WTC11 (cell line): ENCODE results near the gene PSMB10. TPM values are rescaled to one million over a fixed set of nuclear protein-coding genes. Genes with fewer than 3 reads are reported as not detected.

Experiments
- ATAC-seq: fragments of 200-7000 bp; cut with Tn5 transposase; 2 replicates; pipeline ENCODE4 v1.10.0; 2021; ENCODE audit warnings: mild to moderate bottlenecking, moderate library complexity
- CTCF ChIA-PET: fragments of 300-600 bp; sonication (Branson Sonifier 250); formaldehyde crosslinking; loops from one replicate; lab custom pipeline; 2021; ENCODE audit warnings: antibody characterized with exemption; lab: Charles Lee
- POLR2A ChIA-PET: fragments of 350-600 bp; sonication (Branson Sonifier 250); formaldehyde crosslinking; loops from one replicate; lab custom pipeline; 2021; ENCODE audit warnings: antibody characterized with exemption; lab: Charles Lee
- DNase-seq: peaks from one replicate; pipeline ENCODE4 v3.0.0; 2021; ENCODE audit warnings: low spot score
- H3K27ac Mint-ChIP-seq: 2 replicates; pipeline ENCODE4 v1.8.0; 2021; ENCODE audit warnings: mixed read lengths
- H3K27me3 Mint-ChIP-seq: 2 replicates; pipeline ENCODE4 v1.8.0; 2021; ENCODE audit warnings: low read depth, mild to moderate bottlenecking, moderate library complexity, mixed read lengths
- H3K36me3 Mint-ChIP-seq: 2 replicates; pipeline ENCODE4 v1.8.0; 2021; ENCODE audit warnings: mixed read lengths
- H3K4me1 Mint-ChIP-seq: 2 replicates; pipeline ENCODE4 v1.8.0; 2022; ENCODE audit warnings: mixed read lengths
- H3K4me3 Mint-ChIP-seq: 2 replicates; pipeline ENCODE4 v1.8.0; 2021; ENCODE audit warnings: mild to moderate bottlenecking, moderate library complexity, mixed read lengths
- H3K9me3 Mint-ChIP-seq: 2 replicates; pipeline ENCODE4 v1.8.0; 2021; ENCODE audit warnings: mixed read lengths
- ATF3 ChIP-seq: sonication (generic); formaldehyde crosslinking; conservative IDR thresholded peaks from 2 replicates; pipeline ENCODE4 v1.8.1; 2022; ENCODE audit warnings: mild to moderate bottlenecking, missing genetic modification reagents
- E2F1 ChIP-seq: sonication (generic); formaldehyde crosslinking; IDR thresholded peaks from 2 replicates; pipeline ENCODE4 v1.8.0; 2022; ENCODE audit warnings: mild to moderate bottlenecking, missing genetic modification reagents
- E2F5 ChIP-seq: sonication (generic); formaldehyde crosslinking; IDR thresholded peaks from 2 replicates; pipeline ENCODE4 v1.8.1; 2022; ENCODE audit warnings: mild to moderate bottlenecking, moderate library complexity, missing genetic modification reagents
- EMX1 ChIP-seq: fragments of 250-450 bp; sonication (Bioruptor Pico); IDR thresholded peaks from 2 replicates; pipeline ENCODE4 v1.8.0; 2021; ENCODE audit warnings: mild to moderate bottlenecking
- FOXJ3 ChIP-seq: sonication (generic); formaldehyde crosslinking; IDR thresholded peaks from 2 replicates; pipeline ENCODE4 v1.9.0; 2021; ENCODE audit warnings: missing genetic modification reagents, mild to moderate bottlenecking, borderline replicate concordance
- FOXK1 ChIP-seq: sonication (generic); formaldehyde crosslinking; IDR thresholded peaks from 2 replicates; pipeline ENCODE4 v1.8.0; 2022; ENCODE audit warnings: mild to moderate bottlenecking, moderate library complexity, missing genetic modification reagents
- IRF2 ChIP-seq: sonication (generic); formaldehyde crosslinking; IDR thresholded peaks from 2 replicates; pipeline ENCODE4 v1.8.0; 2022; ENCODE audit warnings: low read depth, missing genetic modification reagents, borderline replicate concordance
- MLX ChIP-seq: sonication (generic); formaldehyde crosslinking; IDR thresholded peaks from 2 replicates; pipeline ENCODE4 v1.8.1; 2023; ENCODE audit warnings: mild to moderate bottlenecking, missing genetic modification reagents, moderate library complexity
- NFATC4 ChIP-seq: fragments of 250-450 bp; sonication (Bioruptor Pico); IDR thresholded peaks from 2 replicates; pipeline ENCODE4 v1.9.0; 2021; ENCODE audit warnings: mild to moderate bottlenecking
- NR1H2 ChIP-seq: sonication (generic); formaldehyde crosslinking; IDR thresholded peaks from 2 replicates; pipeline ENCODE4 v1.9.0; 2021; ENCODE audit warnings: mild to moderate bottlenecking, moderate library complexity, missing genetic modification reagents
- NR2C2 ChIP-seq: sonication (generic); formaldehyde crosslinking; IDR thresholded peaks from 2 replicates; pipeline ENCODE4 v1.8.0; 2022; ENCODE audit warnings: mild to moderate bottlenecking, missing genetic modification reagents
- PRDM15 ChIP-seq: sonication (generic); formaldehyde crosslinking; IDR thresholded peaks from 2 replicates; pipeline ENCODE4 v1.8.0; 2022; ENCODE audit warnings: missing genetic modification reagents
- RORB ChIP-seq: fragments of 250-450 bp; sonication (Bioruptor Pico); IDR thresholded peaks from 2 replicates; pipeline ENCODE4 v1.9.0; 2021; ENCODE audit warnings: mild to moderate bottlenecking
- SP1 ChIP-seq: sonication (generic); formaldehyde crosslinking; conservative IDR thresholded peaks from 2 replicates; pipeline ENCODE4 v1.8.1; 2022; ENCODE audit warnings: missing genetic modification reagents
- TCF7 ChIP-seq: sonication (generic); formaldehyde crosslinking; IDR thresholded peaks from 2 replicates; pipeline ENCODE4 v1.8.0; 2022; ENCODE audit warnings: mild to moderate bottlenecking, low read depth, missing genetic modification reagents, moderate library complexity
- ZNF121 ChIP-seq: sonication (generic); formaldehyde crosslinking; IDR thresholded peaks from 2 replicates; pipeline ENCODE4 v1.8.0; 2023; ENCODE audit warnings: missing genetic modification reagents
- ZNF317 ChIP-seq: sonication (generic); formaldehyde crosslinking; IDR thresholded peaks from 2 replicates; pipeline ENCODE4 v1.8.1; 2023; ENCODE audit warnings: low read depth, mild to moderate bottlenecking, moderate library complexity, missing genetic modification reagents, borderline replicate concordance
- ZNF396 ChIP-seq: fragments of 250-450 bp; sonication (Bioruptor Pico); IDR thresholded peaks from 2 replicates; pipeline ENCODE4 v1.8.0; 2021; ENCODE audit warnings: mild to moderate bottlenecking, moderate library complexity, borderline replicate concordance
- ZNF532 ChIP-seq: fragments of 250-450 bp; sonication (Bioruptor Pico); IDR thresholded peaks from 2 replicates; pipeline ENCODE4 v1.9.0; 2021; ENCODE audit warnings: mild to moderate bottlenecking, borderline replicate concordance
- total RNA-seq: library from RNA; stranded (reverse); gene quantifications from 3 replicates; pipeline ENCODE4 v1.2.3, GENCODE V29; 2021

PSMB10 gene
- total RNA-seq, 1 experiment from 2014 or later = 40.9 TPM

GRCh38 chr16:67957622-67958021 is 21.0 kb upstream of the PSMB10 start:
- POLR2A ChIA-PET = no interaction called here
- H3K9me3 Mint-ChIP-seq = no peaks in the 10 kb centered on the region

GRCh38 chr16:67954421-67955196 is 18.0 kb upstream of the PSMB10 start:
- no peak for ATAC-seq
- CTCF ChIA-PET = no interaction called here
- POLR2A ChIA-PET = no interaction called here

More at GRCh38 chr16:67957622-67958021, 21.0 kb upstream of the PSMB10 start:
- Mint-ChIP-seq H3K4me1 (no peaks in the 10 kb centered on the region), H3K4me3 (no peak overlapping the region)
- TF ChIP-seq ZNF317 (no peak), MLX (CRISPR knock-in tag) (no peak), IRF2 (CRISPR knock-in tag) (no peak), ZNF396 (no peak), FOXK1 (CRISPR knock-in tag) (no peak), NFATC4 (CRISPR knock-in tag) (no peak), RORB (CRISPR knock-in tag) (no peak), ZNF121 (CRISPR knock-in tag) (no peak), ZNF532 (CRISPR knock-in tag) (no peak), ATF3 (CRISPR knock-in tag) (no peak), E2F1 (CRISPR knock-in tag) (no peak), NR2C2 (CRISPR knock-in tag) (no peak), FOXJ3 (CRISPR knock-in tag) (no peak)
- TF ChIP-seq, all 79 proteins: peak for 0
- no peak for ATAC-seq
- Mint-ChIP-seq H3K27me3 (no peaks in the 10 kb centered on the region), H3K36me3 (peaks cover 65% of the 10 kb centered on the region), H3K27ac (no peak overlapping the region)
- CTCF ChIA-PET = interaction anchor here (0.7 kb wide), 1 partner anchor 15 kb away, joined by 4 read pairs; no protein-coding TSS in a partner anchor
- DNase-seq = no peak

More at GRCh38 chr16:67954421-67955196, 18.0 kb upstream of the PSMB10 start:
- no peak for DNase-seq
- H3K4me3 Mint-ChIP-seq = no peak overlapping the region
- H3K4me1 Mint-ChIP-seq = no peaks in the 10 kb centered on the region
- TF ChIP-seq SP1 (CRISPR knock-in tag) (no peak), NR1H2 (no peak), TCF7 (CRISPR knock-in tag) (no peak), PRDM15 (CRISPR knock-in tag) (no peak), EMX1 (CRISPR knock-in tag) (no peak), E2F5 (no peak)
- no peaks in the 10 kb centered on the region for H3K9me3 Mint-ChIP-seq
- peaks cover 50% of the 10 kb centered on the region for H3K36me3 Mint-ChIP-seq
- H3K27ac Mint-ChIP-seq = no peak overlapping the region
- H3K27me3 Mint-ChIP-seq = no peaks in the 10 kb centered on the region
